Heart left ventricle (tissue), 16 donors: ENCODE measurements around the gene KCNK2. TPM values are rescaled to one million over a fixed set of nuclear protein-coding genes. Genes with fewer than 3 reads are reported as not detected.

Experiments used
- ATAC-seq, 4 donors: fragments of 200-7000 bp; cut with Tn5 transposase; one replicate each; pipeline ENCODE4 v1.9.1; 2020 to 2022; ENCODE audit warnings: moderate library complexity in 4 of 4, mild to moderate bottlenecking in 3 of 4, moderate number of reproducible peaks in 1 of 4
- DNase-seq, 5 donors: peaks; one replicate each; pipeline ENCODE4 v3.0.0-alpha.2; 2020
- H3K27ac ChIP-seq, 12 donors: fragments of 200-600 bp; sonication (generic) in 4 of 12; one replicate each; pipeline versions ENCODE4 v1.5.0 to v1.8.0; 2016 to 2022; ENCODE audit warnings: mild to moderate bottlenecking in 2 of 12
- H3K27me3 ChIP-seq, 9 donors: fragments of 200-600 bp; sonication (generic) in 2 of 9; one replicate each; pipeline versions ENCODE4 v1.5.1 to v1.8.0; 2016 to 2022; ENCODE audit warnings: mild to moderate bottlenecking in 3 of 9
- H3K36me3 ChIP-seq, 9 donors: fragments of 200-600 bp; sonication (generic) in 2 of 9; one replicate each; pipeline versions ENCODE4 v1.5.0 to v1.8.0; 2018 to 2022; ENCODE audit warnings: mild to moderate bottlenecking in 2 of 9
- H3K4me1 ChIP-seq, 12 donors: fragments of 200-600 bp; sonication (generic) in 4 of 12; one replicate each; pipeline versions ENCODE4 v1.5.0 to v1.8.0; 2016 to 2022; ENCODE audit warnings: mild to moderate bottlenecking in 3 of 12
- H3K4me3 ChIP-seq, 12 donors: fragments of 200-600 bp; sonication (generic) in 4 of 12; one replicate each; pipeline versions ENCODE4 v1.5.0 to v1.8.0; 2017 to 2022; ENCODE audit warnings: mild to moderate bottlenecking in 9 of 12, moderate library complexity in 4 of 12
- H3K9me3 ChIP-seq, 12 donors: fragments of 200-600 bp; sonication (generic) in 4 of 12; one replicate each; pipeline versions ENCODE4 v1.5.0 to v1.8.0; 2016 to 2022; ENCODE audit warnings: mild to moderate bottlenecking in 1 of 12
- POLR2A ChIP-seq, 2 donors: fragments of 450-650 bp; IDR thresholded peaks; one replicate each; pipeline ENCODE4 v1.6.1; 2017; ENCODE audit warnings: antibody characterized with exemption in 2 of 2, mild to moderate bottlenecking in 2 of 2, moderate library complexity in 2 of 2
- WGBS, 4 donors: extraction: QIAGEN DNeasy Blood & Tissue Kit in 2 of 4; methylation state at CpG; one replicate each; pipeline versions ENCODE4 v1.1.5 to v1.1.7; 2013 to 2018; 5-methylcytosine and 5-hydroxymethylcytosine counted together
- intact Hi-C, 10 donors: fragments of 100-400 bp; cut with DNase I; formaldehyde crosslinking; loops; one replicate each; pipeline versions ENCODE4 v1.11.1 to v1.14.2; 2022
- polyA plus RNA-seq, 2 donors: library from polyadenylated mRNA; stranded (reverse); fragments of 200-250 nt; gene quantifications; one replicate each; pipeline ENCODE4 v1.2.3, GENCODE V29; 2013
- total RNA-seq, 9 donors: library from RNA; depleted of rRNA in 2 of 9; stranded (reverse); fragments of >200 nt in 2 of 9; fragmentation: NEBNext Ultra II Directional in 3 of 9; extraction: Animal tissue kit (Norgen Biotek cat#: 25700) in 3 of 9; gene quantifications; one replicate each; pipeline versions ENCODE4 v1.1.0 to v1.2.4, GENCODE V29; 2016 to 2023
- TF ChIP-seq, protein P1 (sequence below), 12 donors: fragments of 200-600 bp; sonication (generic) in 4 of 12; IDR thresholded peaks; one replicate each; pipeline versions ENCODE4 v1.5.0 to v1.8.0; 2018 to 2022; ENCODE audit warnings: antibody characterized with exemption in 12 of 12, mild to moderate bottlenecking in 5 of 12
- donor health status: ischemic (EF 13 %, LVEDD 7.1; RV severe dilation, severe dysfunction).
- donor health status: healthy with polysubstance abuse.
- donor health status: DM: no; HTN: yes; CAD: no.
- donor health status: DM: no; HTN: no; CAD: no.
- donor health status: ischemic (EF 25% LVEDD 6.9; RV normal size, moderate dysfunction).
- donor health status: ischemic (EF 25% LVEDD 5.7; RV mildly dilated, moderate dysfunction).
- donor health status: healthy.
- donor health status: DM: yes; HTN: yes; CAD: no.
- donor health status: ischemic (EF 35%, LVEDD 5.7; RV mildly dilated, moderate dysfunction).
- donor health status: nonischemic (EF 11% LVEDD 7.7; RV severe dilation, severe dysfunction).
- donor health status: DM: yes; HTN: yes; CAD: no.
- donor health status: PGD.
- donor health status: ischemic (EF 29% LVEDD 5.4; RV normal size, mild dysfunction).
- donor health status: nonischemic (EF 23%, LVEDD 6.1; RV moderate dilation, normal function).

Gene KCNK2
- total and polyA plus RNA-seq, 11 donors, result 0.04 to 1.3 (median 0.21) TPM; not detected in 3

DNA sequence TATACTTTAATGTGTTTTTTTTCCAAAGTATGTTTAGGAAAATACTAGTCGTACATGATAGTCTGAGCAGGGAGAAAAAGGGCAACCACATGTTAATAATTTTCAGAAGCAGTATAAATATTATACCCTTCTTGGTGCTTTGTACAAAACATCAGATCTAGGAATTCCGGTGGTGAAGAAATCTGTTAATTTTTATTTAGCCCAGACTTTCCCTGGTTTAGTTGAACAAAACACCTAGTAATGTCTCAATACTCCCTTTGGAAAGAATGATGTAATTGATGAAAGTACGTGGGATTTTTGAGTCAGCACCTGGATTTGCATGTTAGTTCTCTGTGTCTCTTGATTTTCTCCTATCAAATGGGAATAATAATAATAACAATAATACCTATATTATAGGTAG lies 38.4 kb upstream of the KCNK2 start:
- Histone ChIP-seq H3K9me3 (peaks cover 0 to 9% (median 0%) of the 10 kb centered on the region in 12 donors), H3K27me3 (no peaks in the 10 kb centered on the region), H3K27ac (no peak overlapping the region), H3K36me3 (no peaks in the 10 kb centered on the region), H3K4me1 (no peaks in the 10 kb centered on the region), H3K4me3 (no peak overlapping the region)
- intact Hi-C loops, result no loop called here
- TF ChIP-seq POLR2A (IDR thresholded peaks at IDR 0.05), result no peak
- TF ChIP-seq, protein P1, sequence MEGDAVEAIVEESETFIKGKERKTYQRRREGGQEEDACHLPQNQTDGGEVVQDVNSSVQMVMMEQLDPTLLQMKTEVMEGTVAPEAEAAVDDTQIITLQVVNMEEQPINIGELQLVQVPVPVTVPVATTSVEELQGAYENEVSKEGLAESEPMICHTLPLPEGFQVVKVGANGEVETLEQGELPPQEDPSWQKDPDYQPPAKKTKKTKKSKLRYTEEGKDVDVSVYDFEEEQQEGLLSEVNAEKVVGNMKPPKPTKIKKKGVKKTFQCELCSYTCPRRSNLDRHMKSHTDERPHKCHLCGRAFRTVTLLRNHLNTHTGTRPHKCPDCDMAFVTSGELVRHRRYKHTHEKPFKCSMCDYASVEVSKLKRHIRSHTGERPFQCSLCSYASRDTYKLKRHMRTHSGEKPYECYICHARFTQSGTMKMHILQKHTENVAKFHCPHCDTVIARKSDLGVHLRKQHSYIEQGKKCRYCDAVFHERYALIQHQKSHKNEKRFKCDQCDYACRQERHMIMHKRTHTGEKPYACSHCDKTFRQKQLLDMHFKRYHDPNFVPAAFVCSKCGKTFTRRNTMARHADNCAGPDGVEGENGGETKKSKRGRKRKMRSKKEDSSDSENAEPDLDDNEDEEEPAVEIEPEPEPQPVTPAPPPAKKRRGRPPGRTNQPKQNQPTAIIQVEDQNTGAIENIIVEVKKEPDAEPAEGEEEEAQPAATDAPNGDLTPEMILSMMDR (IDR thresholded peaks at IDR 0.05), result no peak
- 86 to 93% (median 90%) methylated on average over 3 of the region's 3 CpGs for WGBS, 4 donors
- DNase-seq, result no peak
- ATAC-seq, result no peak

DNA sequence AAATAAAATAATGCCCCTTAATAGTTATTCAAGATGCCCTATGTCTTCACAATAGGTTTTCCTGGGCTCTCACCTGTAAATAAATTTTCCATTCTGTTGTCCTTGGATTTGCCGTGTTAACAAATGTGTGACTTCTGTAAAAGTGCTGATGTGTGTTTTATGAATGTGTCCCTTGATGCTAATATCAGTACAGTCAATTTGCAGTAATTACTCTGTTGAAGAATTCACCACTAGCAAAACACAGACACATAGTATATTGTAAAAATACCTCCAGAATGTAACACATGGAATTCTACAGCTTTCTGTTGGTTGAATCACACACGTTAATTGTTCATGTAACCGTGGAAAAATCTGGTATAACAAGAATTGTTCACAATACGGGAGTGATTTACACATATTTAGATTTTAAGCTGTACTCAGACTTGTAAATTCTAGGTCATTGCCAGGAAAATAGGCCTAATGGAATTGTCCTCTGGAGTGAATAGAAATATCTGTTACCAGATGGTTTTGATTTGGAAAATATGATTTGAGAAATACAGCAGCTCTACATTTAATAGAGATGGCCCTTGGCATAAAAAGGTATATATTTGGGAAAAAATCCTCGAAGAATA lies 36.7 kb upstream of the KCNK2 start:
- H3K9me3 ChIP-seq, result peaks cover 0 to 13% (median 0%) of the 10 kb centered on the region in 12 donors
- no peak for ATAC-seq
- no peak overlapping the region for H3K27ac ChIP-seq
- H3K27me3 ChIP-seq, result no peaks in the 10 kb centered on the region
- WGBS, 4 donors, result 79 to 87% (median 82%) methylated on average over 5 of the region's 5 CpGs
- no peaks in the 10 kb centered on the region for H3K4me1 ChIP-seq
- TF ChIP-seq, protein P1 (IDR thresholded peaks at IDR 0.05), result no peak
- no peak for TF ChIP-seq POLR2A (IDR thresholded peaks at IDR 0.05)
- H3K4me3 ChIP-seq, result no peak overlapping the region
- DNase-seq, result no peak
- intact Hi-C loops, result no loop called here
- no peaks in the 10 kb centered on the region for H3K36me3 ChIP-seq

DNA sequence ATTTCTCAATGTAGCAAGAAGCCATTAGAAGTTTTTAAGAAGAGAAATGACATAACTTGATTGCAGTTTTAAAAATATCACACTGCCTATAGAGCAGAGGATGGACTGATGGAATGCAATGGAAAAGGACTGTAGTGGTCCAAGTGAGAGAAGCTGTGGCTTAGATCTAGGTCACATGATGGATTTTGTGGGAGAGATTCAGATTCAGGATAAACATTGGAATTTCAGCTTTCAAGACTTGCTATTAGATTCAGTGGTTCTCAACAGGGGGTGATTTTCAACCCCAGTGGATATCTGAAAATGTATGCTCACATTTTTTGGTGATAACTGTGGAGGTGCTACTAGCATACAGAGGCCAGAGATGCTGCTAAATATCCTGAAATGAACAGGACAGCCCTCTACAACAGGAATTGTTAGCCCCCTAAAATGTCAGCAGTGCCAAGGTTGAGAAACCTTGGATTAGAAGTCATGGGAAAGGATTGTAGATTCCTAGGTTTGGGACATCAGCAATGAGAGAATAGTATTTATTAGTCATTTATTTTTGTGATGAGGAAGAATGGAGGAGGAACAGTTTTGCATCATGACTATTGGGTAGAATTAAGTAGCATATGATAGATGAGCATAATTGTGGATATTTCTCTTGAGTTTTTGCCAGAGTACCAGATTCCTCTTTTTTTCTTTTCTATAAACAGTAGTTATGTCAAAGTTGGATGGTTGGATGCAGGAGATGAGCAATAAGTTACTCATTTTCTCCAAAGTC lies 30.1 kb upstream of the KCNK2 start:
- H3K9me3 ChIP-seq, result peaks cover 0 to 7% (median 0%) of the 10 kb centered on the region in 12 donors
- H3K36me3 ChIP-seq, result no peaks in the 10 kb centered on the region
- no peak overlapping the region for H3K4me3 ChIP-seq
- peaks cover 0 to 4% (median 0%) of the 10 kb centered on the region in 9 donors for H3K27me3 ChIP-seq
- H3K27ac ChIP-seq, result no peak overlapping the region
- TF ChIP-seq, protein P1 (IDR thresholded peaks at IDR 0.05), result no peak
- no peak for TF ChIP-seq POLR2A (IDR thresholded peaks at IDR 0.05)
- H3K4me1 ChIP-seq, result no peaks in the 10 kb centered on the region
- intact Hi-C loops, result no loop called here
- ATAC-seq (no peak), DNase-seq (no peak)

DNA sequence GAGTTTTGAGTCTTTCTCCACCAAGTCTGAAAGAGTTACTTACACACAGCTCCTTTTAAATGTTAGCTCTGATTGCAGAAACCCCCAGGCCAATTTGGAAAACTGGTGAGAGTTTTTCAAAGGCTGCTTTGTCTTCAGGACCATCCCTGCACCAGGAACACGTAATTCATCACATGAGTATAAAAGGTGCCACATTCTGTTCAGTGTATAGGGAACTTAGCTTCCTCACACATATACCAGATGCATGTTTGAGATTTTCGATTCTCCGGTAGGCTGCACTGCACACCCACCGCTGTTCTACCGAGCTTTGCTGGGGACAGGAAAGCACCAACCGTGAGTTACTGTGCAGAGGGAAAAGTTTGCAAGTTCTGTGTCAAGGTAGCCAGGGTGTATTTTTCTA lies 28.3 kb upstream of the KCNK2 start:
- Histone ChIP-seq H3K4me1 (no peaks in the 10 kb centered on the region), H3K4me3 (no peak overlapping the region), H3K9me3 (peaks cover 0 to 3% (median 0%) of the 10 kb centered on the region in 12 donors), H3K36me3 (no peaks in the 10 kb centered on the region), H3K27me3 (peaks cover 0 to 4% (median 0%) of the 10 kb centered on the region in 9 donors), H3K27ac (no peak overlapping the region)
- DNase-seq (no peak), ATAC-seq (no peak)
- WGBS, 4 donors, result 80 to 85% (median 84%) methylated on average over 6 of the region's 6 CpGs
- intact Hi-C loops, result no loop called here
- no peak for TF ChIP-seq POLR2A (IDR thresholded peaks at IDR 0.05)
- TF ChIP-seq, protein P1 (IDR thresholded peaks at IDR 0.05), result no peak
